HL-60 (cell line): ENCODE measurements around the gene PRKAR1B.

ENCODE experiments used
- DNase-seq, 2 experiments: peaks; one replicate each; pipeline ENCODE4 v3.0.0-alpha.2; 2010 to 2020; ENCODE audit warnings: low read depth in 1 of 2, low spot score in 1 of 2
- H3K27ac ChIP-seq: fragments of 250-450 bp; sonication (Bioruptor Pico); replicated peaks from 2 replicates; pipeline ENCODE4 v1.5.1; 2020; ENCODE audit warnings: mild to moderate bottlenecking, moderate library complexity
- H3K27me3 ChIP-seq: fragments of 250-450 bp; sonication (Bioruptor Pico); 2 replicates; pipeline ENCODE4 v1.5.1; 2021; ENCODE audit warnings: mild to moderate bottlenecking, moderate library complexity; ENCODE audit not compliant: insufficient read depth, poor library complexity, severe bottlenecking
- H3K4me3 ChIP-seq: replicated peaks from 2 replicates; pipeline ENCODE4 v1.5.1; 2011; ENCODE audit warnings: mild to moderate bottlenecking, control low read depth, low read length; ENCODE audit not compliant: insufficient read depth
- CTCF ChIP-seq: IDR thresholded peaks from one replicate; pipeline ENCODE4 v1.5.1; 2011; ENCODE audit warnings: low read length, control low read depth, inconsistent platforms; ENCODE audit not compliant: insufficient read depth
- GABPA ChIP-seq: IDR thresholded peaks from 2 replicates; pipeline ENCODE4 v1.6.1; 2012; ENCODE audit warnings: low read depth
- POLR2AphosphoS5 ChIP-seq: IDR thresholded peaks from 2 replicates; pipeline ENCODE4 v1.6.1; 2012; ENCODE audit warnings: low read depth
- REST ChIP-seq: IDR thresholded peaks from 2 replicates; pipeline ENCODE4 v1.6.1; 2012; ENCODE audit warnings: low read depth; ENCODE audit not compliant: insufficient replicate concordance
- SPI1 ChIP-seq: IDR thresholded peaks from 2 replicates; pipeline ENCODE4 v1.6.1; 2012; ENCODE audit warnings: low read depth, mild to moderate bottlenecking, borderline replicate concordance

The PRKAR1B gene

DNA sequence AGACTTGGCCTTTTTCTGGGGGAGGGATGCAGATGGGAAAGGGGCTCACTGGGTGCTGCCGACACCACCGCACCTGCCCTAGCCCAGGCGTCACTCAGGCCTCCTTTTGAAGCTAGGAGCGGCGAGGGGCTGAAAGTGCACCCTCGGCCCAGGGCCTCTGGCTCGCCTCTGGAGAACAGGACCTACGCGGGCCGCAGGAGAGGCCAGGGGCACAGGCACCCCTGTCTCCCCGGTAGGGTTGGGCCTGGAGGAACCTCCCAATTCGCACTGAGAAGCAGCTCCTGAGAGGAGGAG, 46.5 kb upstream of the PRKAR1B start:
- H3K4me3 ChIP-seq: no peak overlapping the region
- no peaks in the 10 kb centered on the region for H3K27me3 ChIP-seq
- DNase-seq: no peak
- no peak overlapping the region for H3K27ac ChIP-seq
- TF ChIP-seq POLR2AphosphoS5 (no peak), SPI1 (no peak), CTCF (no peak), GABPA (no peak), REST (no peak)

DNA sequence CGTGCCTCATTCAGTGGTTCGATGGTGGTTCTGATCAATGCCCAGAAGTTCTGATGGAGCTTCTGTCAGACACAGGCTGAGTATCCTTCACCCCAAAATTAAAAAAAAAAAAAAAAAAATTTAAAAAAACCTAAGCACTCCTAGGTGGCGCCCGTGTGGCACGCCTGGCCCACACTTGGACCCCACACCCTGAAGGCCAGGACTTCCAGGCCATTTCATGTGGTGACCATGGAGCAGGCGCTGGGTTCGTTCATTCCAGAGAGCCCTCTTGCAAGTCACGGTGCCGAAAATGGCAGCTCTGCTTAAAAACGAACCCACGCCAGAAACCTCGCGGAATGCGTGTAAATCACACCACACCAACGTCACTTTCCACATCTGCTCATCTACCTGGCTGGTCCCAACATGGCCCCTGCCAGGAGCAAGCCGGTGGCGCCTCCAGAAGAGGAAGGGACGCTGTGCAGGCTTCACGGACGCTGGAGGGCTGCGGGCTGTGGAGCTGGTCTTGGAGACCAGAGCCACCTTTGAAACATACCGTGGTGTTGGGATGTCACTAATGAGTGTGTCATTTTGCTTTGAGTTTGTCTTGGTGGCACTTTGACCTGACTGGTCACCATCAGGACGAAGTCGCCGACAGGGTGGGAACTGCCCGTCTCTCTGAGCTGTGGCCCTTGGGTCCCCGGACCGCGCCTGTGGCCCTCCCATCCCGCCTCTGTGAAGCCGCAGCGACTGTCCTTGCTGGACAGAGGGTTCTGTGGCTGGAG, 46.0 kb upstream of the PRKAR1B start:
- Histone ChIP-seq H3K4me3 (no peak overlapping the region), H3K27me3 (no peaks in the 10 kb centered on the region), H3K27ac (no peak overlapping the region)
- TF ChIP-seq SPI1: no peak
- TF ChIP-seq GABPA: no peak
- no peak for TF ChIP-seq POLR2AphosphoS5
- TF ChIP-seq REST: no peak
- TF ChIP-seq CTCF: no peak
- DNase-seq: no peak

DNA sequence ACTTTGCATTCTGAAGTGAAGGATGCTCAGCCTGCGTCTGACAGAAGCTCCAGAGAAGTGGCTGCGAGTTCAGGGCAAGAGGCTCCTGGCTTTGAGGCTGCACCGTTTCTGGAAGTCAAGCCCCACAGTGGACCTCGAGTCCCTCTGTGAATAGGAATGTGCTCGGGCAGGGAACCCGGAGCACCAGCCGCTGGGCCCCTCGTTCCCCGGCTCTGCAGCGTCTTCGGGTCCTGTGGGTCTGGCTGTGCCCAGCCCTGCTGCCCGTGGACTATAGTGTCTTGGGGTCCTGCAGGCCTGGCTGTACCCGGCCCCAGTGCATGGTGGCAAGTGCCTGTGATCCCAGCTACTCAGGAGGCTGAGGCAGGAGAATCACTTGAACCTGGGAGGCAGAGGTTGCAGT, 45.3 kb upstream of the PRKAR1B start:
- TF ChIP-seq POLR2AphosphoS5 (no peak), SPI1 (no peak), CTCF (no peak), REST (no peak), GABPA (no peak)
- no peak for DNase-seq

More for the DNA sequence above, 45.3 kb upstream of the PRKAR1B start:
- no peaks in the 10 kb centered on the region for H3K27me3 ChIP-seq
- no peak overlapping the region for H3K4me3 ChIP-seq
- no peak overlapping the region for H3K27ac ChIP-seq
